IMR-90 (cell line): ENCODE results near the gene KLHL34. TPM values are rescaled to one million over a fixed set of nuclear protein-coding genes. Genes with fewer than 3 reads are reported as not detected.

Source experiments
- ATAC-seq: fragments of 200-7000 bp; cut with Tn5 transposase; 2 replicates; pipeline ENCODE4 v1.9.1; 2020; ENCODE audit warnings: low read depth, mild to moderate bottlenecking, moderate library complexity
- BruUV-seq: library from RNA; stranded (reverse); fragments of 400-500 nt; replicated peaks from 2 replicates; lab custom pipeline; 2021; lab: Mats Ljungman, UMichigan
- CTCF ChIA-PET: fragments of 300-600 bp; formaldehyde crosslinking; extraction: SDS; loops from one replicate; lab custom pipeline; 2021; ENCODE audit warnings: antibody characterized with exemption; lab: Yijun Ruan, JAX
- POLR2A ChIA-PET: fragments of 300-600 bp; sonication (Branson Sonifier 250); formaldehyde crosslinking; loops from one replicate; lab custom pipeline; 2022; ENCODE audit warnings: antibody characterized with exemption; ENCODE audit not compliant: unreplicated experiment; lab: Charles Lee
- DNase-seq: peaks from one replicate; pipeline ENCODE4 v3.0.0; 2013
- H2AFZ ChIP-seq: replicated peaks from 2 replicates; pipeline ENCODE3; 2013; ENCODE audit warnings: low read length, mild to moderate bottlenecking; ENCODE audit not compliant: poor library complexity
- H2AK5ac ChIP-seq: 2 replicates; pipeline ENCODE4 v1.6.1; 2013; ENCODE audit warnings: low read depth, low read length, inconsistent platforms
- H2AK9ac ChIP-seq: replicated peaks from 2 replicates; pipeline ENCODE3; 2013; ENCODE audit warnings: mild to moderate bottlenecking, low read depth, low read length, moderate library complexity; ENCODE audit not compliant: poor library complexity
- H2BK120ac ChIP-seq: 2 replicates; pipeline ENCODE4 v1.6.1; 2013; ENCODE audit warnings: low read depth, low read length, inconsistent platforms
- H2BK15ac ChIP-seq: 3 replicates; pipeline ENCODE4 v1.6.1; 2013; ENCODE audit warnings: low read depth, low read length, inconsistent platforms
- H2BK20ac ChIP-seq: 2 replicates; pipeline ENCODE4 v1.6.1; 2013; ENCODE audit warnings: low read depth, mild to moderate bottlenecking, inconsistent platforms, low read length, moderate library complexity
- H2BK5ac ChIP-seq: 2 replicates; pipeline ENCODE4 v1.6.1; 2013; ENCODE audit warnings: mild to moderate bottlenecking, low read depth, low read length, inconsistent platforms; ENCODE audit not compliant: poor library complexity, severe bottlenecking
- H3K14ac ChIP-seq: replicated peaks from 2 replicates; pipeline ENCODE4 v1.6.1; 2013; ENCODE audit warnings: low read depth, low read length, inconsistent platforms
- H3K18ac ChIP-seq: 2 replicates; pipeline ENCODE4 v1.6.1; 2013; ENCODE audit warnings: low read depth, low read length, control low read depth
- H3K23ac ChIP-seq: 2 replicates; pipeline ENCODE4 v1.6.1; 2013; ENCODE audit warnings: low read depth, low read length, inconsistent platforms
- H3K27ac ChIP-seq: 2 replicates; pipeline ENCODE4 v1.5.1; 2013; ENCODE audit warnings: mild to moderate bottlenecking, control low read depth, low read length; ENCODE audit not compliant: insufficient read depth
- H3K27me3 ChIP-seq: 2 replicates; pipeline ENCODE4 v1.6.1; 2013; ENCODE audit warnings: low read length; ENCODE audit not compliant: control insufficient read depth, insufficient read depth
- H3K36me3 ChIP-seq: 2 replicates; pipeline ENCODE4 v1.6.1; 2013; ENCODE audit warnings: low read length, mixed read lengths; ENCODE audit not compliant: control insufficient read depth, insufficient read depth
- H3K4ac ChIP-seq: 2 replicates; pipeline ENCODE4 v1.6.1; 2013; ENCODE audit warnings: low read depth, low read length, inconsistent platforms
- H3K4me1 ChIP-seq: 2 replicates; pipeline ENCODE4 v1.6.1; 2013; ENCODE audit warnings: low read length, mixed read lengths; ENCODE audit not compliant: control insufficient read depth, insufficient read depth
- H3K4me2 ChIP-seq: 2 replicates; pipeline ENCODE4 v1.6.1; 2013; ENCODE audit warnings: low read depth, mild to moderate bottlenecking, control low read depth, low read length, moderate library complexity
- H3K4me3 ChIP-seq: 2 replicates; pipeline ENCODE4 v1.5.1; 2013; ENCODE audit warnings: low read depth, mild to moderate bottlenecking, control low read depth, low read length, moderate library complexity; ENCODE audit not compliant: insufficient read depth
- H3K56ac ChIP-seq: 2 replicates; pipeline ENCODE4 v1.6.1; 2013; ENCODE audit warnings: low read length, inconsistent platforms; ENCODE audit not compliant: insufficient read depth; ENCODE audit errors: extremely low read depth
- H3K79me1 ChIP-seq, 2 experiments: 2 replicates each; pipeline ENCODE4 v1.6.1; 2013; ENCODE audit warnings: low read length in 2 of 2, inconsistent platforms in 1 of 2, low read depth in 1 of 2
- H3K9ac ChIP-seq: 2 replicates; pipeline ENCODE4 v1.6.1; 2013; ENCODE audit warnings: low read depth, low read length, control low read depth
- H3K9me1 ChIP-seq: 2 replicates; pipeline ENCODE4 v1.6.1; 2013; ENCODE audit warnings: low read length, inconsistent platforms; ENCODE audit not compliant: insufficient read depth
- H3K9me3 ChIP-seq: 2 replicates; pipeline ENCODE4 v1.6.1; 2013; ENCODE audit warnings: low read length; ENCODE audit not compliant: control insufficient read depth, insufficient read depth
- H4K20me1 ChIP-seq: 2 replicates; pipeline ENCODE4 v1.6.1; 2013; ENCODE audit warnings: low read length, inconsistent platforms; ENCODE audit not compliant: insufficient read depth
- H4K5ac ChIP-seq: 2 replicates; pipeline ENCODE4 v1.6.1; 2013; ENCODE audit warnings: mild to moderate bottlenecking, low read depth, low read length, control low read depth
- H4K8ac ChIP-seq, 2 experiments: 2 replicates each; pipeline ENCODE4 v1.6.1; 2013; ENCODE audit warnings: low read depth in 2 of 2, low read length in 2 of 2, control low read depth in 1 of 2, inconsistent platforms in 1 of 2
- H4K91ac ChIP-seq: 2 replicates; pipeline ENCODE4 v1.6.1; 2013; ENCODE audit warnings: low read depth, low read length, inconsistent platforms; ENCODE audit not compliant: insufficient read depth
- BHLHE40 ChIP-seq: fragments of 150-350 bp; IDR thresholded peaks from 2 replicates; pipeline ENCODE4 v1.6.1; 2016; ENCODE audit warnings: mild to moderate bottlenecking, low read depth, low read length
- CEBPB ChIP-seq: IDR thresholded peaks from 2 replicates; pipeline ENCODE4 v1.6.1; 2012; ENCODE audit warnings: low read depth, low read length, improper control_type of control experiment
- CHD1 ChIP-seq: IDR thresholded peaks from 2 replicates; pipeline ENCODE4 v1.6.1; 2012; ENCODE audit warnings: low read depth, low read length, improper control_type of control experiment
- FOS ChIP-seq: fragments of 150-350 bp; IDR thresholded peaks from 2 replicates; pipeline ENCODE4 v1.6.1; 2016; ENCODE audit warnings: low read depth, low read length
- MAFK ChIP-seq: IDR thresholded peaks from 2 replicates; pipeline ENCODE4 v1.6.1; 2012; ENCODE audit warnings: low read depth, low read length, improper control_type of control experiment
- MAZ ChIP-seq: IDR thresholded peaks from 2 replicates; pipeline ENCODE4 v1.6.1; 2012; ENCODE audit warnings: low read depth, mild to moderate bottlenecking, low read length, improper control_type of control experiment, moderate library complexity, borderline replicate concordance
- NFE2L2 ChIP-seq: fragments of 150-350 bp; IDR thresholded peaks from 2 replicates; pipeline ENCODE4 v1.6.1; 2016; ENCODE audit warnings: low read depth, mild to moderate bottlenecking, low read length
- POLR2A ChIP-seq: IDR thresholded peaks from 2 replicates; pipeline ENCODE4 v1.6.1; 2012; ENCODE audit warnings: mild to moderate bottlenecking, low read depth, low read length
- RAD21 ChIP-seq: IDR thresholded peaks from 2 replicates; pipeline ENCODE4 v1.6.1; 2012; ENCODE audit warnings: low read length, improper control_type of control experiment
- RCOR1 ChIP-seq: IDR thresholded peaks from 2 replicates; pipeline ENCODE4 v1.6.1; 2012; ENCODE audit warnings: mild to moderate bottlenecking, low read length, improper control_type of control experiment; ENCODE audit not compliant: insufficient replicate concordance
- RFX5 ChIP-seq: IDR thresholded peaks from 2 replicates; pipeline ENCODE4 v1.8.0; 2012; ENCODE audit warnings: low read depth, mild to moderate bottlenecking, low read length, moderate library complexity
- SMC3 ChIP-seq: fragments of 150-350 bp; IDR thresholded peaks from 2 replicates; pipeline ENCODE4 v1.6.1; 2016; ENCODE audit warnings: low read depth, mild to moderate bottlenecking, antibody characterized with exemption, low read length, moderate library complexity
- dilution Hi-C: fragments of 300-500 bp; cut with HindIII; formaldehyde crosslinking; loops from one replicate; pipeline ENCODE4 v1.14.3; 2018; ENCODE audit warnings: low sequenced_read_pairs; ENCODE audit not compliant: unreplicated experiment
- in situ Hi-C: fragments of 300-500 bp; cut with MboI; formaldehyde crosslinking; loops from 3 replicates; pipeline ENCODE4 v1.14.3; 2019; ENCODE audit warnings: low sequenced_read_pairs, inconsistent platforms, mixed read lengths
- intact Hi-C: fragments of 100-400 bp; cut with micrococcal nuclease; formaldehyde crosslinking; loops from 2 replicates; pipeline ENCODE4 v1.10.0; 2022
- polyA plus RNA-seq, 3 experiments: library from polyadenylated mRNA; depleted of rRNA; stranded (reverse); fragments of >200 nt; gene quantifications; 2 replicates each; pipeline ENCODE4 v1.2.3, GENCODE V29; 2012; ENCODE audit warnings: low replicate concordance in 1 of 3
- total RNA-seq: library from RNA; depleted of rRNA; stranded (reverse); fragments of >200 nt; gene quantifications from 2 replicates; pipeline ENCODE4 v1.2.3, GENCODE V29; 2012
- TF ChIP-seq, protein P1 (sequence below): conservative IDR thresholded peaks from 2 replicates; pipeline ENCODE4 v1.5.1; 2012; ENCODE audit warnings: mild to moderate bottlenecking, low read depth, low read length, improper control_type of control experiment
- TF ChIP-seq, protein P2 (sequence below): fragments of 150-350 bp; IDR thresholded peaks from 2 replicates; pipeline ENCODE4 v1.6.1; 2016; ENCODE audit warnings: low read depth, mild to moderate bottlenecking, low read length, moderate library complexity, borderline replicate concordance
- TF ChIP-seq, protein P3 (sequence below): fragments of 150-350 bp; IDR thresholded peaks from 2 replicates; pipeline ENCODE4 v1.6.1; 2017; ENCODE audit warnings: mild to moderate bottlenecking, antibody characterized with exemption, low read length, low read depth

The KLHL34 gene
- total and polyA plus RNA-seq, 2 of the 4 experiments (the other 2 are of a cell fraction): not detected

GRCh38 chrX:21623778-21624501 is 34.2 kb downstream of the KLHL34 start:
- Histone ChIP-seq H3K9me1 (no peaks in the 10 kb centered on the region), H4K5ac (no peak overlapping the region), H3K56ac (no peak overlapping the region), H3K4me1 (no peaks in the 10 kb centered on the region), H2AK5ac (no peak overlapping the region), H3K27me3 (no peaks in the 10 kb centered on the region), H3K79me1 (no peaks in the 10 kb centered on the region), H2BK5ac (no peak overlapping the region), H3K4ac (no peak overlapping the region), H3K9ac (no peak overlapping the region), H3K4me2 (no peak overlapping the region), H3K14ac (no peak overlapping the region), H3K4me3 (no peak overlapping the region), H2BK120ac (no peak overlapping the region), H2BK20ac (no peak overlapping the region), H4K8ac (no peak overlapping the region), H3K9me3 (no peaks in the 10 kb centered on the region), H4K20me1 (no peaks in the 10 kb centered on the region), H4K91ac (no peak overlapping the region), H2AFZ (no peak overlapping the region), H3K36me3 (no peaks in the 10 kb centered on the region), H2AK9ac (no peak overlapping the region), H2BK15ac (no peak overlapping the region), H3K27ac (no peak overlapping the region), H3K18ac (no peak overlapping the region), H3K23ac (no peak overlapping the region)
- no peak for DNase-seq
- dilution Hi-C loops: no loop called here
- CTCF ChIA-PET: no interaction called here
- TF ChIP-seq CEBPB: no peak
- TF ChIP-seq BHLHE40: no peak
- TF ChIP-seq POLR2A: no peak
- no peak for TF ChIP-seq RCOR1
- TF ChIP-seq CHD1: no peak
- TF ChIP-seq, protein P1, sequence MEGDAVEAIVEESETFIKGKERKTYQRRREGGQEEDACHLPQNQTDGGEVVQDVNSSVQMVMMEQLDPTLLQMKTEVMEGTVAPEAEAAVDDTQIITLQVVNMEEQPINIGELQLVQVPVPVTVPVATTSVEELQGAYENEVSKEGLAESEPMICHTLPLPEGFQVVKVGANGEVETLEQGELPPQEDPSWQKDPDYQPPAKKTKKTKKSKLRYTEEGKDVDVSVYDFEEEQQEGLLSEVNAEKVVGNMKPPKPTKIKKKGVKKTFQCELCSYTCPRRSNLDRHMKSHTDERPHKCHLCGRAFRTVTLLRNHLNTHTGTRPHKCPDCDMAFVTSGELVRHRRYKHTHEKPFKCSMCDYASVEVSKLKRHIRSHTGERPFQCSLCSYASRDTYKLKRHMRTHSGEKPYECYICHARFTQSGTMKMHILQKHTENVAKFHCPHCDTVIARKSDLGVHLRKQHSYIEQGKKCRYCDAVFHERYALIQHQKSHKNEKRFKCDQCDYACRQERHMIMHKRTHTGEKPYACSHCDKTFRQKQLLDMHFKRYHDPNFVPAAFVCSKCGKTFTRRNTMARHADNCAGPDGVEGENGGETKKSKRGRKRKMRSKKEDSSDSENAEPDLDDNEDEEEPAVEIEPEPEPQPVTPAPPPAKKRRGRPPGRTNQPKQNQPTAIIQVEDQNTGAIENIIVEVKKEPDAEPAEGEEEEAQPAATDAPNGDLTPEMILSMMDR: no peak
- TF ChIP-seq, protein P2, sequence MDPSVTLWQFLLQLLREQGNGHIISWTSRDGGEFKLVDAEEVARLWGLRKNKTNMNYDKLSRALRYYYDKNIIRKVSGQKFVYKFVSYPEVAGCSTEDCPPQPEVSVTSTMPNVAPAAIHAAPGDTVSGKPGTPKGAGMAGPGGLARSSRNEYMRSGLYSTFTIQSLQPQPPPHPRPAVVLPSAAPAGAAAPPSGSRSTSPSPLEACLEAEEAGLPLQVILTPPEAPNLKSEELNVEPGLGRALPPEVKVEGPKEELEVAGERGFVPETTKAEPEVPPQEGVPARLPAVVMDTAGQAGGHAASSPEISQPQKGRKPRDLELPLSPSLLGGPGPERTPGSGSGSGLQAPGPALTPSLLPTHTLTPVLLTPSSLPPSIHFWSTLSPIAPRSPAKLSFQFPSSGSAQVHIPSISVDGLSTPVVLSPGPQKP: no peak
- TF ChIP-seq FOS: no peak
- TF ChIP-seq MAFK: no peak
- TF ChIP-seq NFE2L2: no peak
- no peak for TF ChIP-seq RAD21
- TF ChIP-seq MAZ: no peak
- no peak for TF ChIP-seq RFX5
- TF ChIP-seq, protein P3, sequence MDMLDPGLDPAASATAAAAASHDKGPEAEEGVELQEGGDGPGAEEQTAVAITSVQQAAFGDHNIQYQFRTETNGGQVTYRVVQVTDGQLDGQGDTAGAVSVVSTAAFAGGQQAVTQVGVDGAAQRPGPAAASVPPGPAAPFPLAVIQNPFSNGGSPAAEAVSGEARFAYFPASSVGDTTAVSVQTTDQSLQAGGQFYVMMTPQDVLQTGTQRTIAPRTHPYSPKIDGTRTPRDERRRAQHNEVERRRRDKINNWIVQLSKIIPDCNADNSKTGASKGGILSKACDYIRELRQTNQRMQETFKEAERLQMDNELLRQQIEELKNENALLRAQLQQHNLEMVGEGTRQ: no peak
- no peak for TF ChIP-seq SMC3
- POLR2A ChIA-PET: no interaction called here
- ATAC-seq: no peak
- BruUV-seq: no TSS peak
- in situ Hi-C loops: no loop called here
- intact Hi-C loops: no loop called here
